ENCODE data around the gene CADM2.

Gene CADM2

DNA sequence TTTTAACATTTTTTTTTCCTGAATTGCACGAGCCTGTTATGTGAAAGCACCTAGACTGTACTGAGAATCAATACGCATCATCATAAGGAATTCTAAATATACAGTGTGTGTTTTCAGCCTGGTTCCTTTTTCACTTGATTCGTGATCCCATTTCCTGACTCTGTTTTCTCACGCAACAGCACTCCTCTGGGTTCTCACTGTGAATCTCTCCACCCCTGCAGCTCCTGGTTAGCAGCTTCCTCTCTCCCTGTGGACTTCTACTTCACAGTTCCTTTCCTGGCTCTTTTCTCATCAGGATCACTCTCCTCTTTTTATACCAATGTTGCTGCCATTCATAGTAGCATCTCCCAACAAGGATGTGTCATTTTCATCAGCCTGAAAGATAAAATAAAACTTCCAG lies 297.2 kb downstream of the CADM2 start:
- H3K4me1 Mint-ChIP-seq (ENCODE audit: low read depth): no peaks in the 10 kb centered on the region

DNA sequence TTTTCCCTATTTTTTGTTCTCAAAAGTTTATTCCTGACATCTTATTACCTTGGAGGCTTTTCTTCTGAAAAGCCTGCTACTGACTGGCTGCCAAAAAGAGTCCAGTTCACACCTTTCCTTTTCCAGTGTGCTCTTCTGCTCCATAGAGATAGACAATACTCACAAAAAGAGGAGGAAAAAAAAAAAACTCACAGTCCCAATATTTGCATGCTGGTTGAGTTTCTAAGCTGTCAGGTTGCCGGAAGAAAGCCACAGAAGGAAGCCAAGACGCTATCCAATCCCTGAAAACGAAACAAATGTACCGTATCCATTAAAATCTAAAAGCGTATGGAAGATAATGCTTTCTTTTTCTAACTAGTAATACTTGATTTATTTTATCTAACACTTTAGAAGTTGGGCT lies 299.5 kb downstream of the CADM2 start:
- Mint-ChIP-seq H3K4me3 (no peak overlapping the region), H3K4me1 (ENCODE audit: low read depth) (no peaks in the 10 kb centered on the region), H3K27me3 (no peaks in the 10 kb centered on the region), H3K27ac (no peak overlapping the region), H3K36me3 (no peaks in the 10 kb centered on the region), H3K9me3 (ENCODE audit: low read depth) (no peaks in the 10 kb centered on the region)

More for the DNA sequence above, 297.2 kb downstream of the CADM2 start:
- Mint-ChIP-seq H3K27me3 (no peaks in the 10 kb centered on the region), H3K9me3 (ENCODE audit: low read depth) (peaks cover 8% of the 10 kb centered on the region), H3K27ac (no peak overlapping the region), H3K4me3 (no peak overlapping the region), H3K36me3 (no peaks in the 10 kb centered on the region)

GRCh38 chr3:85258819-85259218 lies 300.0 kb downstream of the CADM2 start:
- H3K9me3 Mint-ChIP-seq (ENCODE audit: low read depth): no peaks in the 10 kb centered on the region
- no peaks in the 10 kb centered on the region for H3K4me1 Mint-ChIP-seq (ENCODE audit: low read depth)
- H3K27me3 Mint-ChIP-seq: no peaks in the 10 kb centered on the region
- no peaks in the 10 kb centered on the region for H3K36me3 Mint-ChIP-seq
- no peak overlapping the region for H3K4me3 Mint-ChIP-seq
- H3K27ac Mint-ChIP-seq: no peak overlapping the region

DNA sequence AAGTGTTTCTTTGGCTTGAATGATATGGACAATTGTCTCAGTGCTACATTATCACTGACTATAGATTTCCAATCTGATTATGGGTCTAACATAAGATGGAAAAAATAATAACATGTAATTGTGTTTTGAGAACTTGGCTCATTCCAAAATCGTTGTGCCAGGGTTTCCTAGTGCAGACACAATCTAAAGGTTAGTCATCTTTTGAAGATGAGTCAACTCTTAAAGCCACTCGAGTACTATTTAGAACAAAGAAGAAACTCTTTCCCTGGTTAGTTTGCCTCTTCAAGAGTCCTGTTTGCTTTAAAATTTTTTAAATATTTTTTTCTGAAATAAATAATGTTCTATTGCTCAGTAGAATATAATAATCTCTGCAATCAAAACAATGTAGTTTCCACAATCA lies 301.0 kb downstream of the CADM2 start:
- H3K4me3 Mint-ChIP-seq: no peak overlapping the region
- no peaks in the 10 kb centered on the region for H3K4me1 Mint-ChIP-seq (ENCODE audit: low read depth)
- no peak overlapping the region for H3K27ac Mint-ChIP-seq
- no peaks in the 10 kb centered on the region for H3K36me3 Mint-ChIP-seq
- no peaks in the 10 kb centered on the region for H3K27me3 Mint-ChIP-seq
- H3K9me3 Mint-ChIP-seq (ENCODE audit: low read depth): no peaks in the 10 kb centered on the region

- H3K9me3 Mint-ChIP-seq (ENCODE audit: low read depth): no peaks in the 10 kb centered on the region
- H3K27ac Mint-ChIP-seq: no peak overlapping the region
- H3K4me3 Mint-ChIP-seq: no peak overlapping the region
- no peaks in the 10 kb centered on the region for H3K36me3 Mint-ChIP-seq
- no peaks in the 10 kb centered on the region for H3K4me1 Mint-ChIP-seq (ENCODE audit: low read depth)
- no peaks in the 10 kb centered on the region for H3K27me3 Mint-ChIP-seq
These were observed 305.6 kb downstream of the CADM2 start for GRCh38 chr3:85264381-85264780.

DNA sequence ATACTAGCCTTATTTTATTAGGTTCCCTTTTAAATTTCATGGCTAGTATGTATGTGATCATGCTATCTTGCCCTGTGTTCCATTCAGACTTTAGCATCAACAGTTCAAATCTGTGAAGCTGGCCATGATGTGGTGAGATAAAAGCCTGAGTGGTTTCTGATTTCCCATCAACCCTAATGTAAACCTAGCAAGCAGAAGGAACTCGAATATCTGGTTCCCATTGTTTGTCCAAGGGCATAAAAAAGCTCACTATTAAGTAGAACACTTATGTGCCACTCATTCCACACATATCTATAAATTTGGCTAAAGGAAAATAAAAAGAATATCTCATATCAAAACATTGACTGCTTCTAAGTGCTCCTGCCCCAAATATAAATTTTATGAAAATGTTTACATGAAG lies 311.7 kb downstream of the CADM2 start:
- H3K36me3 Mint-ChIP-seq: no peaks in the 10 kb centered on the region
- H3K27ac Mint-ChIP-seq: no peak overlapping the region
- peaks cover 3% of the 10 kb centered on the region for H3K9me3 Mint-ChIP-seq (ENCODE audit: low read depth)
- H3K27me3 Mint-ChIP-seq: no peaks in the 10 kb centered on the region
- no peak overlapping the region for H3K4me3 Mint-ChIP-seq
- no peaks in the 10 kb centered on the region for H3K4me1 Mint-ChIP-seq (ENCODE audit: low read depth)

GRCh38 chr3:85271911-85272310 lies 313.1 kb downstream of the CADM2 start:
- H3K9me3 Mint-ChIP-seq (ENCODE audit: low read depth): peaks cover 3% of the 10 kb centered on the region
- H3K27ac Mint-ChIP-seq: no peak overlapping the region

GRCh38 chr3:85288257-85288656 lies 329.5 kb downstream of the CADM2 start:
- H3K36me3 Mint-ChIP-seq: no peaks in the 10 kb centered on the region

More at GRCh38 chr3:85271911-85272310, 313.1 kb downstream of the CADM2 start:
- Mint-ChIP-seq H3K36me3 (no peaks in the 10 kb centered on the region), H3K4me1 (ENCODE audit: low read depth) (no peaks in the 10 kb centered on the region), H3K4me3 (no peak overlapping the region), H3K27me3 (no peaks in the 10 kb centered on the region)

GRCh38 chr3:85297291-85297690 lies 338.5 kb downstream of the CADM2 start:
- Mint-ChIP-seq H3K27me3 (no peaks in the 10 kb centered on the region), H3K4me3 (no peak overlapping the region), H3K9me3 (ENCODE audit: low read depth) (peaks cover 4% of the 10 kb centered on the region), H3K4me1 (ENCODE audit: low read depth) (no peaks in the 10 kb centered on the region), H3K36me3 (no peaks in the 10 kb centered on the region), H3K27ac (no peak overlapping the region)

More at GRCh38 chr3:85288257-85288656, 329.5 kb downstream of the CADM2 start:
- Mint-ChIP-seq H3K27me3 (no peaks in the 10 kb centered on the region), H3K4me1 (ENCODE audit: low read depth) (no peaks in the 10 kb centered on the region), H3K4me3 (no peak overlapping the region), H3K27ac (no peak overlapping the region), H3K9me3 (ENCODE audit: low read depth) (peaks cover 9% of the 10 kb centered on the region)

DNA sequence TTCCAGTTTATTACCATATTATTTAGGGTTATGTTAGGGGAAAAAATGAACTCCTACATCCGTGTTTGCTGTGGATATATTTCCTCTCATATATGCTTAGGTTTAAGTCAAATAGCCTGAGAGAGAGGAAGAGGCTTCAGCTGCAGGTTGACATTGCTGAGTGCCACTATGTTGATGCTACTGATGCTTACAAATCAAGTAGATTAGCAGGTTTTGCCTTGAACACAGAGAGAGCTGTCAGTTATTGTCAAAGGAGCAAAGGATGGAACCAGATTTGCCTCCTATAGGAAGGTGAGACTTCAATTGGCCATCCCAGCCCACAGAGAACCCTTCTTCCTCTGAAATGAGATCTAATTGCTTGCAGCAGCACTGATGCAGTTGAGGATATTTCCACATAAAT lies 339.2 kb downstream of the CADM2 start:
- no peaks in the 10 kb centered on the region for H3K4me1 Mint-ChIP-seq (ENCODE audit: low read depth)
- no peak overlapping the region for H3K27ac Mint-ChIP-seq
- no peaks in the 10 kb centered on the region for H3K27me3 Mint-ChIP-seq
- no peak overlapping the region for H3K4me3 Mint-ChIP-seq
- peaks cover 4% of the 10 kb centered on the region for H3K9me3 Mint-ChIP-seq (ENCODE audit: low read depth)
- H3K36me3 Mint-ChIP-seq: no peaks in the 10 kb centered on the region

GRCh38 chr3:85303156-85303555 lies 344.4 kb downstream of the CADM2 start:
- no peaks in the 10 kb centered on the region for H3K27me3 Mint-ChIP-seq
- no peaks in the 10 kb centered on the region for H3K36me3 Mint-ChIP-seq
- H3K4me3 Mint-ChIP-seq: no peak overlapping the region
- H3K27ac Mint-ChIP-seq: no peak overlapping the region
- peaks cover 4% of the 10 kb centered on the region for H3K9me3 Mint-ChIP-seq (ENCODE audit: low read depth)
- no peaks in the 10 kb centered on the region for H3K4me1 Mint-ChIP-seq (ENCODE audit: low read depth)

GRCh38 chr3:85304360-85304964 lies 345.7 kb downstream of the CADM2 start:
- H3K9me3 Mint-ChIP-seq (ENCODE audit: low read depth): peaks cover 4% of the 10 kb centered on the region
- no peak overlapping the region for H3K4me3 Mint-ChIP-seq
- H3K27me3 Mint-ChIP-seq: no peaks in the 10 kb centered on the region
- H3K27ac Mint-ChIP-seq: no peak overlapping the region
- H3K4me1 Mint-ChIP-seq (ENCODE audit: low read depth): no peaks in the 10 kb centered on the region
- no peaks in the 10 kb centered on the region for H3K36me3 Mint-ChIP-seq

DNA sequence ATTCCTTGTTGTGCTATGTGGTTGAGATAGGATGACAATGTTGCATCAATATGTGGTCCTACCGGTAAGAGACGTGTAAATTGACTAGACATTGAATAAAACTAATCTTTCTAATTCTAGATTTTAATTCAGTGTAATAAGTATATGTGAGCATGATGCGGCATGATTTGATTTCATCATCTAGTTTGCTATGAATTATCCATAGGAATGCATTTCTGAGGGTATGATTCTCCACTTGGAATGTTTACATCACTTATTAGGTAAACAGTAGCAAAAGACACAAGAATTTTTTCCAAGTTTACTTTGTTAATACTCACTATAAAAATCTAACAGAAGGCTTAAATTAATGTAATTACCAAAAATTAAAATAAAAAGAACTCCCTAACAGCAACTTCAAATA lies 353.5 kb downstream of the CADM2 start:
- no peaks in the 10 kb centered on the region for H3K4me1 Mint-ChIP-seq (ENCODE audit: low read depth)
- H3K27ac Mint-ChIP-seq: no peak overlapping the region
- H3K4me3 Mint-ChIP-seq: no peak overlapping the region
- H3K36me3 Mint-ChIP-seq: no peaks in the 10 kb centered on the region
- no peaks in the 10 kb centered on the region for H3K9me3 Mint-ChIP-seq (ENCODE audit: low read depth)
- no peaks in the 10 kb centered on the region for H3K27me3 Mint-ChIP-seq

DNA sequence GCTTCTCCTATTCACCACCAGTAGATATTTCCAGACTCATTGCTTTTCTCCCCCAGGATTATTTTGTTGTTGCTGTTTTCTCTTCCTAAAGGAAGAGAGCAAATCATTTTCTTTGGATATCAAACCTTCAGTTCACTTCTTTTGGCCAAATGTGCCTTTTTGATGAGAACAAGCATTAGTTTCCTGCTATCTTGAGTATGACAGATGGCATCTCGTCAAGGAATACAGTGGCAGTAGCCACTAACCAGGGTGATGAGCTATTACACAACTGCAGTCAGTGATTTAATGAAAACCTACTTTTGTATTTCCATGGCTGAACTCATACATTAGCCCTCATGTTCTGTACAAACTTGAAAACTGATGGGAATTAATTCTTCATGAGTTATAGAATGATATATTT lies 354.6 kb downstream of the CADM2 start:
- H3K4me1 Mint-ChIP-seq (ENCODE audit: low read depth): no peaks in the 10 kb centered on the region
- H3K4me3 Mint-ChIP-seq: no peak overlapping the region
- H3K36me3 Mint-ChIP-seq: no peaks in the 10 kb centered on the region
- H3K27ac Mint-ChIP-seq: no peak overlapping the region
- no peaks in the 10 kb centered on the region for H3K27me3 Mint-ChIP-seq
- H3K9me3 Mint-ChIP-seq (ENCODE audit: low read depth): no peaks in the 10 kb centered on the region

DNA sequence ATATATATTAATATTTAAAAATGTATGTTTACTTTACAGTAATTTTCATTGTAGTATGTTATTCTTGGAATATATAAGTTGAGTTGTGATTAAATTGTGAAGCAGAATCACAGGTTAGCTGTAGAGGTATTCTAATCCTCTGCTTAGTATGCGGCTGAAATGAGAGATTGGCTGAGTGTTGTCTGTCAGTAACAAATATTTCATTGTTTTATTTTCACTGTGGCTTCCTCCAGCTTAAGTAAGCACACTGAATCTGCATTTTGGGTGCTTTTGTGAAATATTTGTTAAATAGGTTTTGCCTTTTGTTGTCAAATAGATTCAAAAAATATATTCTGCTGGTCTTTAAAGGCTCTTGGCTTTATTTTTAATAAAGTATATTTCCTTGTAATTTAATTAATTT lies 357.5 kb downstream of the CADM2 start:
- Mint-ChIP-seq H3K4me3 (no peak overlapping the region), H3K27ac (no peak overlapping the region), H3K36me3 (no peaks in the 10 kb centered on the region), H3K9me3 (ENCODE audit: low read depth) (no peaks in the 10 kb centered on the region), H3K27me3 (no peaks in the 10 kb centered on the region), H3K4me1 (ENCODE audit: low read depth) (no peaks in the 10 kb centered on the region)

- H3K27me3 Mint-ChIP-seq: no peaks in the 10 kb centered on the region
- no peak overlapping the region for H3K4me3 Mint-ChIP-seq
- no peaks in the 10 kb centered on the region for H3K9me3 Mint-ChIP-seq (ENCODE audit: low read depth)
- no peak overlapping the region for H3K27ac Mint-ChIP-seq
- H3K36me3 Mint-ChIP-seq: no peaks in the 10 kb centered on the region
- H3K4me1 Mint-ChIP-seq (ENCODE audit: low read depth): no peaks in the 10 kb centered on the region
These were observed 363.1 kb downstream of the CADM2 start for GRCh38 chr3:85321892-85322291.
